SH-SY5Y (cell line): ENCODE data around the gene DLL4.

Experiments used
- GATA2 ChIP-seq: IDR thresholded peaks from 2 replicates; pipeline ENCODE4 v1.6.1; 2011; ENCODE audit warnings: mild to moderate bottlenecking, low read depth, low read length
- GATA3 ChIP-seq: IDR thresholded peaks from 2 replicates; pipeline ENCODE4 v1.6.1; 2011; ENCODE audit warnings: low read depth, mild to moderate bottlenecking, low read length, moderate library complexity

DNA sequence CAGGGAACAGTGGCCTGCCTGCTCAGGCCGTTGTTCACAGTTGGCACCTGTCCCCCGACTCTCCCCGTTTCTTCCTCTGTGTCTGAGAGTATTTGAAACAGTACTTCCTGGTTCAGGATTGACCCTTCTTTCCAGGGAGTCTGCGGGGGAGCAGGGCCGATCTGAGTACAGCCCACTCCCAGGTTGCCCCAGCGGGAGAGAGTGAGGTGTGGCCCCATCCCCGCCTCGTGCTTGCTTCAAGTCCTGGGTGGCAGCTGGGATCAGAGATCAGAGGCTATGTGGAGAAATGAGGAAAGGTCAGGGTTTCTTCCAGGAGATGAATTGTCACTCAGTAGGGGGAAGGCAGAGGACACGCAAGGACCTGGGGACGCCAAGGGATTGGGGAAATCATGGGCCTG lies 6.5 kb upstream of the DLL4 start:
- TF ChIP-seq GATA2 (no peak), GATA3 (no peak)
